ENCODE data around the gene ATF6B.
A peak's percentile ranks its signal among the peaks of the same experiment; 100 is the strongest.

The ATF6B gene

DNA sequence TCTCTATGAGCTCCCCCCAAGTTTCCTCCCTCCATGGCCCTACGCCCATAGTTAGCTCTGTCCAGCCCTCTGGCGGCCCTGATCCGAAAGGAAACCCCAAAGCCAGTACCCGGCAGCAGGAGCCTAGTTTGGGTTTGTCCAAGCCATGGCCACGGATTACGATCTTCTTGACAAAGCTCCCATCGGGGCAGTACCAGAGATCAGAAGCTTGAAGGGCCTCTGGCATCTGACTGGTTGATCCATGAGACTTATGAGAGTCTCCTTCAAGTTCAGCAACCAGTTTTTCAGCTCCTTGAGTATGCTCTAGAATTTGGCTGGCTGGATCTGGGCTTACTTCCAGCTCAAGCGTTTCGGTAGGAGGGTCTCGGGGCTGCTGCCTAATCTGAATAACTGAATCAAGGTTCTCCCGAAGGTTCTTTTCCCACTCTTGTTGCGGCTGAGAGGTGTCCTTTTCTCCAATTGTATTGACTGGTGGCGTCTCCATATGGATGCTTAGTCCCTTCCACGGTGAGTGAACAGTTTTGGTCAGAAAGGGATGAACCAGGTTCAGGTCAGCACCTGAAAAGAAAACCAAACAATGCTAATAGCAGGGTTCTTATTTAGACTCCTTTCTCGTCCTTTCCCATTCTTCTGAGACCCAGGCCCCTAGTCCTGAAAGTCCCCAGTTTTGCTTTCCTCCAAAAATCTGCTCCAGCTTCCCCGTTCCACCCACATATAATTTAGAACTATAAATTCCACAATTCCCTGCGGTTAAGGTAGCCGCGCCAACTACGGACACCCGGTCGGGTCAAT lies 1.4 kb upstream of the ATF6B start:
- TF ChIP-seq, protein P1, sequence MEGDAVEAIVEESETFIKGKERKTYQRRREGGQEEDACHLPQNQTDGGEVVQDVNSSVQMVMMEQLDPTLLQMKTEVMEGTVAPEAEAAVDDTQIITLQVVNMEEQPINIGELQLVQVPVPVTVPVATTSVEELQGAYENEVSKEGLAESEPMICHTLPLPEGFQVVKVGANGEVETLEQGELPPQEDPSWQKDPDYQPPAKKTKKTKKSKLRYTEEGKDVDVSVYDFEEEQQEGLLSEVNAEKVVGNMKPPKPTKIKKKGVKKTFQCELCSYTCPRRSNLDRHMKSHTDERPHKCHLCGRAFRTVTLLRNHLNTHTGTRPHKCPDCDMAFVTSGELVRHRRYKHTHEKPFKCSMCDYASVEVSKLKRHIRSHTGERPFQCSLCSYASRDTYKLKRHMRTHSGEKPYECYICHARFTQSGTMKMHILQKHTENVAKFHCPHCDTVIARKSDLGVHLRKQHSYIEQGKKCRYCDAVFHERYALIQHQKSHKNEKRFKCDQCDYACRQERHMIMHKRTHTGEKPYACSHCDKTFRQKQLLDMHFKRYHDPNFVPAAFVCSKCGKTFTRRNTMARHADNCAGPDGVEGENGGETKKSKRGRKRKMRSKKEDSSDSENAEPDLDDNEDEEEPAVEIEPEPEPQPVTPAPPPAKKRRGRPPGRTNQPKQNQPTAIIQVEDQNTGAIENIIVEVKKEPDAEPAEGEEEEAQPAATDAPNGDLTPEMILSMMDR (IDR thresholded peaks at IDR 0.05; ENCODE audit: low read depth, low read length, missing control alignments), result no peak
- H3K4me3 ChIP-seq (ENCODE audit: low read depth, low read length), result peak overlapping the region; percentile 99
- no peak for DNase-seq (ENCODE audit: low read depth)

DNA sequence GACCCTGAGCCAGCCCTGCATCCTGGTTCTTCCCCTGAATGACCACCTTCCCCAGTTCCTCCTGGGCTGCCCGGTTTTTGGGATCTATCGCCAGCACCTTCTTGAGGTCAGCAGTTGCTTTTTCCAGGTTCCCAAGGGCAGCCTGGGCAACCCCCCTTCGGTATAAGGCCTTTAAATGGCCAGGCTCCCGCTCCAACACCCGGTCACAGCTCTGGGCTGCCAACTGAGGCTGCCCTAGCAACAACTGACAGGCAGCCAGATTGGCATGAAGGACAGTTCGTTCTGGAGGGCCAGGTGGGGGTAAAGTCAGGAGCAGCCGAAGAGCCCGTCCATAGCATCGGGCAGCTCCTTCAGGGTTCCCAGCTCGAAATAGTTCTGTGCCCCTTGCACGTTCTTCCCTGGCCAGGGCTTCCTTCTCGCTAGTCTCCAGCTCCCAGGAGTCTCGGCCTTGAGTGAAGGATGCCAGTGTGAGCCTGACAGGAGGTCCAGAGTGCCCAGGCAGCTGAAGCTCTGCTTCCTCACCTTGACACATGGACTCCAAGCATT lies 778 bp upstream of the ATF6B start:
- no peak for DNase-seq (ENCODE audit: low read depth)
- TF ChIP-seq, protein P1 (IDR thresholded peaks at IDR 0.05; ENCODE audit: low read depth, low read length, missing control alignments), result no peak
- H3K4me3 ChIP-seq (ENCODE audit: low read depth, low read length), result peak overlapping the region; percentile 99

DNA sequence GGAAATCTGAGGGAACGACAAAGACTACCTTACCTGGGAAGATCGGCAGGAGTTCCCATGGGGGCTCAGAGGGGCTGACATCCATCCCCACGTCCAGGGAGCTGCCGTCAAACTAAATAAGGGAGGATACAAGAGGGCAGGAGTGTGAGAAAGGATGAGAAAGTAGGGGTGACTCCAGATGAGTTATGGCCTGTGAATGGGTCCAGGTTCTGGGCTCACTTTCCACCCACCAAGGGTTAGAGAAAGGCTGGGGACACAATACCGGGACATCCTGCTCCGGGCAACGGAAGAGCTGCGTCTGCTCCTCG lies 683 bp downstream of the ATF6B start:
- H3K4me3 ChIP-seq (ENCODE audit: low read depth, low read length), result peak overlapping the region; percentile 99
- TF ChIP-seq, protein P1 (IDR thresholded peaks at IDR 0.05; ENCODE audit: low read depth, low read length, missing control alignments), result no peak
- DNase-seq (ENCODE audit: low read depth), result no peak

DNA sequence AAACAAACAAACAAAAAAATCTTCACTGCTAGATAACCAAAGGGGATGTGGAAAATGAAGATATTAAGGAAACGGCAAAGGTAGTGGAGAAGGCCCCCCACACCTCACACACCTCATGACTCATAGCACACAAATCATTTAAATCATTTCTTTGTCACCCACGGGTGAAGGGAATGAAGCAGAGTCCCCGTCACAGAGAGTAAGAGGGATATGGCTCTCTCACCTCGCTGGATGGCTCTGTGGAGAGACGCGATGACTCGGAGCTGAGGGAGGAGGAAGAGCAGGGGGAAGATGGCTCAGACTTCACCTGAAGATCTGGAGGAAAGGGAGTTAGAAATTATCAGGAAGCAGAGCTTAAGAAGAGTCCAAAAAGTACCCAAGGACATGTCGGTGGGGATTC lies 1.2 kb downstream of the ATF6B start:
- H3K4me3 ChIP-seq (ENCODE audit: low read depth, low read length), result peak overlapping the region; percentile 99
- TF ChIP-seq, protein P1 (IDR thresholded peaks at IDR 0.05; ENCODE audit: low read depth, low read length, missing control alignments), result no peak
- DNase-seq (ENCODE audit: low read depth), result no peak

DNA sequence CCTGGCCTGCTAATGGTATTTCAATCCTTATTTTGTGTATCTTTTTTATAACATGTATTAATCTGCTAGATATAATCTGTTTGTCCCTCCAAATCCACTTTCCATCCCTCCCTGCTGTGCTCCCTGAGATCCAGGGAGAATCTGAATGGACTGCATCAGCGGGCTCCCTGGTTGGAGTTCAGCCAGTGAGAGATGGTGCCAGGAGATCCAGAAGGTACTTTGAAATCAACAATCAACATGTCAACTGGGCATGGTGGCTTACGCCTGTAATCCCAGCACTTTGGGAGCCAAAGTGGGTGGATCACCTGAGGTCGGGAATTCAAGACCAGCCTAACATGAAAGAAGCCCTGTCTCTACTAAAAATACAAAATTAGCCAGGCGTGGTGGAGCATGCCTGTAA lies 4.4 kb downstream of the ATF6B start:
- TF ChIP-seq, protein P1 (IDR thresholded peaks at IDR 0.05; ENCODE audit: low read depth, low read length, missing control alignments), result no peak
- DNase-seq (ENCODE audit: low read depth), result no peak
- H3K4me3 ChIP-seq (ENCODE audit: low read depth, low read length), result no peak overlapping the region

DNA sequence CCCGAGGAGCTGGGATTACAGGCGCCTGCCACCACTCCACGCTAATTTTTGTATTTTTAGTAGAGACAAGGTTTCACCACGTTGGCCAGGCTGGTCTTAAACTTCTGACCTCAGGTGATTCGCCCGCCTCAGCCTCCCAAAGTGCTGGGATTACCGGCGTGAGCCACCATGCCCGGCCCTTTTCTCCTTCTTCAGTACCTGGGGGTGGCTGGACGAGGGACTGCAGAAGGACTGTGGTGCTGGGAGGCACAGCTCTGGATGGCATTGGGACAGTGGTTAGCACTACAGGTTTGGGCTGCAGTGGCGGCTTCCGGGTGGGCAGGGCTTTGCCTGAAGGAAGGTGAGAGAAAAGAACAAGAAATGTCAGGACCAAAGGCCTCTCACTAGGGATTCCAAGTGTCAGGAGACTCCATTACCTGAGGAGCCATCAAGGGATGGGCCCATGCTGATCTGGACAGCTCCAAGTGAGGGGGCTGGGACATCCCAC lies 7.4 kb downstream of the ATF6B start:
- no peak overlapping the region for H3K4me3 ChIP-seq (ENCODE audit: low read depth, low read length)
- TF ChIP-seq, protein P1 (IDR thresholded peaks at IDR 0.05; ENCODE audit: low read depth, low read length, missing control alignments), result no peak
- DNase-seq (ENCODE audit: low read depth), result no peak
